Suprapubic skin (tissue), 4 donors: ENCODE results near the gene RLBP1.

Source experiments
- EP300 ChIP-seq: sonication (generic); formaldehyde crosslinking; IDR thresholded peaks from one replicate; pipeline ENCODE4 v1.6.1; 2017; ENCODE audit warnings: antibody characterized with exemption
- POLR2A ChIP-seq, 2 donors: fragments of 450-650 bp; IDR thresholded peaks; one replicate each; pipeline ENCODE4 v1.6.1; 2017; ENCODE audit warnings: antibody characterized with exemption in 2 of 2, mild to moderate bottlenecking in 2 of 2, moderate library complexity in 2 of 2
- POLR2AphosphoS5 ChIP-seq, 3 donors: sonication (generic); formaldehyde crosslinking; IDR thresholded peaks; one replicate each; pipeline ENCODE4 v1.6.1; 2017; ENCODE audit warnings: antibody characterized with exemption in 3 of 3
- TF ChIP-seq, protein P1 (sequence below), 2 donors: fragments of 200-600 bp in 1 of 2; fragments of 450-650 bp in 1 of 2; sonication (generic) in 1 of 2; IDR thresholded peaks; one replicate each; pipeline ENCODE4 v1.5.1; 2016 to 2019; ENCODE audit warnings: antibody characterized with exemption in 2 of 2, mild to moderate bottlenecking in 1 of 2, moderate library complexity in 1 of 2

DNA sequence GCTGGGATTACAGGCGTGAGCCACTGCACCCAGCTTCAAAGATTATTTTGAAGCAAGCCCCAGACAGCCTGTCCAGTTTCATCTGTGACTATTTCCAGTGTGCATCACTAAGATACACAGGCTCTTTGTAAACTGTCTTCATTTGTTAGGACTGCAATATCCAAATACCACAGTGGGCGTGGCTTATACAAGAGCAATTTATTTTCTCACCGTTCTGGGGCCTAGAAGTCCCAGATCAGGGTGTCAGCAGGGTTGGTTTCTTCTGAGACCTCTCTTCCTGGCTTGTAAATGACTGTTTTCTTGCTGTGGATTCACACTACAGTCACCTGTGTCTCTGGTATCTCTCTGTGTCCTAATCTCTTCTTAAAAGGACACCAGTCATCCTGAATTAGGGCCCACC, 59.7 kb downstream of the RLBP1 start:
- no peak for TF ChIP-seq POLR2AphosphoS5 (IDR thresholded peaks at IDR 0.05)
- TF ChIP-seq, protein P1, sequence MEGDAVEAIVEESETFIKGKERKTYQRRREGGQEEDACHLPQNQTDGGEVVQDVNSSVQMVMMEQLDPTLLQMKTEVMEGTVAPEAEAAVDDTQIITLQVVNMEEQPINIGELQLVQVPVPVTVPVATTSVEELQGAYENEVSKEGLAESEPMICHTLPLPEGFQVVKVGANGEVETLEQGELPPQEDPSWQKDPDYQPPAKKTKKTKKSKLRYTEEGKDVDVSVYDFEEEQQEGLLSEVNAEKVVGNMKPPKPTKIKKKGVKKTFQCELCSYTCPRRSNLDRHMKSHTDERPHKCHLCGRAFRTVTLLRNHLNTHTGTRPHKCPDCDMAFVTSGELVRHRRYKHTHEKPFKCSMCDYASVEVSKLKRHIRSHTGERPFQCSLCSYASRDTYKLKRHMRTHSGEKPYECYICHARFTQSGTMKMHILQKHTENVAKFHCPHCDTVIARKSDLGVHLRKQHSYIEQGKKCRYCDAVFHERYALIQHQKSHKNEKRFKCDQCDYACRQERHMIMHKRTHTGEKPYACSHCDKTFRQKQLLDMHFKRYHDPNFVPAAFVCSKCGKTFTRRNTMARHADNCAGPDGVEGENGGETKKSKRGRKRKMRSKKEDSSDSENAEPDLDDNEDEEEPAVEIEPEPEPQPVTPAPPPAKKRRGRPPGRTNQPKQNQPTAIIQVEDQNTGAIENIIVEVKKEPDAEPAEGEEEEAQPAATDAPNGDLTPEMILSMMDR (IDR thresholded peaks at IDR 0.05) = no peak
- no peak for TF ChIP-seq EP300
- TF ChIP-seq POLR2A (IDR thresholded peaks at IDR 0.05) = no peak
